GM12875 (cell line): ENCODE results near the gene GRIK3.

ENCODE experiments used
- H3K4me3 ChIP-seq: one replicate; pipeline ENCODE4 v1.5.1; 2011; ENCODE audit warnings: low read depth, low read length, control low read depth
- CTCF ChIP-seq: IDR thresholded peaks from 2 replicates; pipeline ENCODE4 v1.5.1; 2011; ENCODE audit warnings: low read depth, mild to moderate bottlenecking, control low read depth, inconsistent platforms, low read length, moderate library complexity, borderline replicate concordance; ENCODE audit not compliant: insufficient read depth

The GRIK3 gene

GRCh38 chr1:36763771-36764170 lies 270.5 kb downstream of the GRIK3 start:
- H3K4me3 ChIP-seq, result no peak overlapping the region
- TF ChIP-seq CTCF, result no peak

GRCh38 chr1:36762174-36762573 lies 272.1 kb downstream of the GRIK3 start:
- no peak for TF ChIP-seq CTCF
- no peak overlapping the region for H3K4me3 ChIP-seq

GRCh38 chr1:36761113-36761512 lies 273.2 kb downstream of the GRIK3 start:
- no peak overlapping the region for H3K4me3 ChIP-seq

DNA sequence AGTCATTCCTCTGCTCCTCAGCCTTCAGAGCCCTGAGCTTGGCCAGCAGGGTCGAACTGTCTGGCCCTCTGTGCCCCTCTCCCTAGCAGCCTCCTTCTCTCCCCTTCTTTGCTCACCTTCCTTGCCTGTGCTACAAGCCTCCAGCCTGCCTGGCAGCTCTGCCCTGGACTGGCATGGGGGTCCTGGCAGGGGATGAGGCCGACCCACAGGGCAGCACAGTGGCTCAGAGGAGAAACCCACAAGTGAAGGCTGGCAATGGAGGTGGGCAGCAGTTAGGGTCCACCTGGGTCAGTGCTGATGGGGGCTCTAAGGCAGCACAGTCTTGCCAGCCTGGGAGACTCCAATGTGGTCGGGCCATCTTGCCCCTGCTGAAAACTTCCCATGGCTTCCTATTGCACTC lies 274.2 kb downstream of the GRIK3 start:
- H3K4me3 ChIP-seq, result no peak overlapping the region
- TF ChIP-seq CTCF, result no peak

More at GRCh38 chr1:36761113-36761512, 273.2 kb downstream of the GRIK3 start:
- no peak for TF ChIP-seq CTCF

GRCh38 chr1:36759355-36759754 lies 275.0 kb downstream of the GRIK3 start:
- no peak for TF ChIP-seq CTCF
- no peak overlapping the region for H3K4me3 ChIP-seq

DNA sequence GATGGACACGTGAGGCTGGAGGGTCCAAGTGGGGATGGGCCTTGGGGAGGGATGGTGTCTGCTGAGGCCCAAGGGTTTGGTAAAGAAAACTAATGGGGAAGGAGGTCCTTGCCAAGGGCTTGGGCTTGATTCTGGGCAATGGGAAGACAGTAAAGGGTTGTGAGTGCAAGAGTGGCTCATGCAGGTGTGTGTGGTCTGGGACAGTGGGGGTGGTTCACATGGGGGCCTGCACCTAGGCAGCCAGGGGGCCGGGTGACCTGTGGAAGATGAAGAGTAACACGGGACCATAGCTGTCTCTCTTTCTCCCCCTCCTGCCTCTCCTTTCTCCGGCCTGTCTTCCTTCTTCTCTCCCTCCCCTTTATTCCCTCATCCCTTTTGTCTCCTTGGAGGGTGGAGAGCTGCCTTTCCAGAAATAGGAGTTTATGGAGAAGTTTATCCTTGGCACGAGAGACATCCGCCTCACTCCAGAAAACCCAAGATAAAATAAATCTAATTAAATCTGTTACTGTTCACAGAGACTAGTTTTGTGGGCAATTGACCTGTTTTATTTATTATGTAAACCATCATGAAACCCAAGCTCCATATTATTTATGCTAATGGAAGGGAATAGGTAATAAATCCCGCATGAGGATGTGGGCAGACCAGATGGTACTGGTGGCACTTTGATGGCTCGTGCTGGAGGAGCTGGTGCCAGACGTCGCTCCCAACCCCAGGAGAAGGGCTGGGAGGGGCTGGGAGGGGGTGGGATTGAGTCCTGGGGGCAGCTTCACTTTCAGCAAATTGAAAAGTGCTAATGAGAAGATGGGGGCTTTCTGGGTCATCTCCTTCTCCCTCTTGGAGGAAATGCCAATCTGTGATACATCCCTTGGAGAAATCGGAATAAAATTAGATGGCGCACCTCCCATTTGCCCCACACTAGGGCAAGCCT lies 278.7 kb downstream of the GRIK3 start:
- H3K4me3 ChIP-seq, result no peak overlapping the region

More for the DNA sequence above, 278.7 kb downstream of the GRIK3 start:
- TF ChIP-seq CTCF, result no peak
